GM20000 (cell line): ENCODE results near the gene FXYD2.

ENCODE experiments used
- DNase-seq: peaks from one replicate; pipeline ENCODE4 v3.0.0; 2012; ENCODE audit warnings: low spot score
- CTCF ChIP-seq: IDR thresholded peaks from 2 replicates; pipeline ENCODE4 v1.5.1; 2012; ENCODE audit warnings: mild to moderate bottlenecking, control low read depth; ENCODE audit errors: extremely low read depth, missing control alignments

FXYD2 gene

DNA sequence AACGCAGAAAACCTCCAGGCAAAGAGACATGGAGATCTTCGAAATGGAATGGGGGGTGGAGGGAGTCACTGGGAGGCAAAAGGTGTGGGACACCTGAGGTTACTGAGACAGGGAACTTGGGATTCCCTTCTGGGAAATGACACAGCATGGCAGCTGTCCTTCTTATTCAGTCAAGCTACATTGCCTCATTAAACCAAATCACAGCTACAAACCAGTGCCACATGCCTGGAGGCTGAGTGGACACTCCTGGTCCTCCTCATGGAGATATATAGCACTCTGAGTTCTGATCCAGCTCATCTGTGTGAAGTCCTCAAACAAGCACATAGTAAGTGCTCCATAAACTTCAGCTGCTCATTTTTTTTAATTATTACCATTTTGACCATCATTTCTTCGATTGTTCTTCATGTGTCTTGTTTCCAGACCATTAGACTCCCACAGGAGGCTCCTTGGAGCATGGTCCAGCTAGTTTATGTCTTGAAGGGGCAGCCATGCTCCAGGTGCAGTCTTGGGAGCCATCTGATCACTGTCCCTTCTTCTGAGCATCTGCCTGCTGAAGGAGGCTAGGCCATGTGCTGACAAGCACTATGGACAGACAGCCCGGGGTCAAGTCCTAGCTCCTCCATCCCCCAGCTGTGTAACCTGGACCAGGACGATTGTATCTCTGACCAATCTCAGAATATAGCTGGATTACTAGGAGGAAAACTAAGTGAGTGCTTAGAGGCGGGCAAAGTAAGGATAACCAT is 9.7 kb upstream of the FXYD2 start:
- no peak for DNase-seq
- no peak for TF ChIP-seq CTCF

- no peak for DNase-seq
- no peak for TF ChIP-seq CTCF
Observed at GRCh38 chr11:117833401-117833891, 8.9 kb upstream of the FXYD2 start.

DNA sequence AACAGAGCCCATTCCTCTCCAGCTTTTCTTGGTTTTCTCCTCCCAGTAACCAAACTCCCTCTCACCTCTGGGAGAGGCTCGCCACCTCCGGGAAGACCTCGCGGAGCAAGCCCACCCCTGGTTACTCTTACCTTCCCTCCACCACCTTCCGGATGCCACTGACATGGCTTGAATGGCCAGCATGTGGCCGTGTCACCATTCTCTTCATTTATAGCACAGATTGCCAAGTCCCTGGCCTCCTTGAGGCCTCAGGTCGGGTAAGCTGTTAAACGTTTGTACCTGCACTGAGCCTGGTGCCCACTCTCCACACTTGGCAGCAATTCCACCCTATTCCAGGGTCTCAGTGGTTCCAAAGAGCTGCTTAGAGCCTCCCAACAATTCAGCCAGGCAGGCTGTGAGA is 8.0 kb upstream of the FXYD2 start:
- TF ChIP-seq CTCF: no peak
- no peak for DNase-seq

DNA sequence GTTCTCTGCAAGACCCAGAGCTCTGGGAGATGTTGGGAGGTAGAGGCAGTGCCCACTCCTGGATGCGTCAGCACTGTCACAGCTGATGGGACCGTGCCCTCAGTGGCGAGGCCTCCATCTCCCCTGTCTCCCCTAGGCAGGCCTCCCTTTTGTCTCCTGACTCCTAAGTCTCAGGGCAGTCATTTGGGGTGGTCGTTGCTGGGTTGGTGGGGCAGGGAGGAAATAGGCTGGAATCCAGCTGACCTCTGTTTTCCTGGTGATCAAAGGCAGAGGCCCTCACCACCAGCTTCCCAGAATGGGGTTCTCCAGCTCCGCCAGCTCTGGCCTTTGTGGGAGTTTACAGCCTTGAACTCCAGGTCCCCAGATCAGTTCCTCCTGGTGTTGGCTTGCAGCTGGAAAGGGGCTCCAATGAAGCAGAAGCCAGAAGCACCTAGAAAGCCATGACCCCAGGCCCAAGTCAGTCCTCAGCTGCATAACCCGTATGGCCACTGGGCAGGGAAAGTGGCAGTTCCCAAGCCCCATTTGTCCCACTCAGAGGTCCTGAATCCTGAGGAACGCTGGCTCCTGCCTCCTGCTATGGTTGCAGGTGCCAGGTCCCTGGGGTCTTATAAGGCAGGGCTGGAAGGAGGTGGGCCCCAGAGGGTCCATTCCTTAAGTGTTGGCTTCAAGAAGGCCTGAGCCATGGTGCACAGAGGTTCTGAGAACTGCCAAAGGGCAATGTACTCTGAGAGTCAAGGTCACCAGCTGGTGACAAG is 7.3 kb upstream of the FXYD2 start:
- no peak for TF ChIP-seq CTCF

DNA sequence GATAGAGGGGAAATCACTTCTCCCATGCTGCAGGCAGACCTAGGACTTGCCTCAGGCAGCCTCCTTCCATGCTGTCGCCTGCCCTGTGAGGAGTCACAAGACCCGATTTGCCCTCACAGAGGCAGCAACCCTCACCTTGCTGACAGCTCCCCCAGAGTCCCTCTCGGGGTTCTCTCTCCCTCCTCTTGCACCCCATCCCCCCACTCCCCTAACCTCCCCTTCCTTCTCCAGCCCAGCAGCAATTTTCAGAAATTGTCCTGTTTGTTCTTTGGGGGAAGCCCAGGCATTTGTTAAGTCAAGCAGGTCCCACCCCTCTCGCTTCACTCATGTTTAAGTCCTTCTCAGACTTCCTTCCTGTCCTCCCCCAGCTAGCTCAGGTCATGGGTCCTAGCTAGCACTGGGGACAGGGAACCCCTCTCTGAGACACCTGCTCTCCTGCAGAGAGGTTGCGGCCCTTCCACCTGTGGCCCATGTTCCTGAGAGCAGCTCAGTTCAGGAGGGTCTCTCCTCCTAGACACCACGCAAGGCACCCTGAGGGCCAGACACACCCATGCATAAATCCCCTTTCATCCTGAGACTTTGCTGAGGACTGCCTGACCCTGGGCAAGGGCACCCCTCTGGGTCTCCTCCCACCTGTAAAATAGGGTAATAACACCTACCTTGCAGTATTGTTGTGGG is 6.3 kb upstream of the FXYD2 start:
- no peak for TF ChIP-seq CTCF
- DNase-seq: no peak

More for the DNA sequence above, 7.3 kb upstream of the FXYD2 start:
- no peak for DNase-seq

- TF ChIP-seq CTCF: no peak
- no peak for DNase-seq
Observed at GRCh38 chr11:117830072-117830471, 5.5 kb upstream of the FXYD2 start.

- no peak for TF ChIP-seq CTCF
- DNase-seq: no peak
Observed at GRCh38 chr11:117829369-117829725, 4.8 kb upstream of the FXYD2 start.
